ENCODE data around the gene ANGPTL5.
"Not testable (repeated sequence)": the region's sequence is repeated elsewhere in the genome, so short reads cannot be mapped to it uniquely, and the experiment has no call there.

Gene ANGPTL5

DNA sequence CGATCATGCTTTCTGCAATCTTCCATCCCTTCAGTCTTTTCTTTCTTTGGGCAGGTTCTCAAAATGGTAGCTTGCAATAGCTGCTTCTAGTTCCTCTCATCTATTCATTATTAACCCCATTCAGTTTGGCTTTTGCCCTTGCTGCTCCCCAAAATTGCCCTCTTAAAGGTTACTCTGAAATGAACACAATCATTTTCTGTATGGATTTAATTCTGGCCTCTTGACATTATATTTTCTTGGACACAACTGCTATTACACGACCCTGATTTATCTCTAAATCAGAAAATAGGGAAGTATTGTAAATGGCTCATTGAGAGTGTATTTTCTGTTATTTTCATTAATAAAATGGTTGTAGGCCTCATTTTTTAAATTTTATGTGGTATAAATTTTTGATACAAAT, at the start of gene ANGPTL5:
ANGPTL5 (minus strand) TSS at position 101 of the 400 bp plus-strand sequence. CDS start 8,613 bp downstream, outside the sequence.
- no peak for DNase-seq (ENCODE audit: low spot score)

GRCh38 chr11:101964200-101964599, 47.9 kb upstream of the ANGPTL5 start:
- not testable (repeated sequence) for DNase-seq (ENCODE audit: low spot score)

GRCh38 chr11:101960231-101960630, 43.9 kb upstream of the ANGPTL5 start:
- DNase-seq (ENCODE audit: low spot score), result no peak

GRCh38 chr11:101955701-101956100, 39.4 kb upstream of the ANGPTL5 start:
- no peak for DNase-seq (ENCODE audit: low spot score)

GRCh38 chr11:101955278-101955677, 39.0 kb upstream of the ANGPTL5 start:
- no peak for DNase-seq (ENCODE audit: low spot score)

DNA sequence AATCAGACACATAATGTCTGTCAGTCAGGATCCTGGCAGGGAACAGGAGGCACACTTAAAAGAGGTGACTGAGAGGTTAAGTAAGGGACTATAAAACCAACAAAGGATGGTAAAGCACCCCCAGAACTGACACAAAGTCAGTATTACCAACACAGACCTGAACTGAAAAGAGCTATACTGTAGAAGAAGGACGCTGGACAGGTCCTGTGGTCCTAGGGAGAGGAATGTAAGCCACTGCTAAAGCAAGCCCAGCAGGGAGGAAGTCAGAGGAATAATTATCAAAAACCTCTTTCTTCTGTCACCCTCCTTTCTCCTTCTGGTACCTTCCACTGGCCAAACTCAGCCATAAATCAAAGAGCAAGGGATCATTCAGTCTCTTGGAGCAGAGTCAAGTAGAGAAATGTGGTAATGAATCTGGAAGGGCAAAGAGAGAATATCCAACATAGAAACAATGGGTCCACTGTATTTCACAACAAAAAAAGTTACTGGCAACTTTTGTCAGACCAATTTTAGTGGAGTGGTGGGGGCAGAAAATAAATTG, 33.4 kb upstream of the ANGPTL5 start:
- DNase-seq (ENCODE audit: low spot score), result no peak

DNA sequence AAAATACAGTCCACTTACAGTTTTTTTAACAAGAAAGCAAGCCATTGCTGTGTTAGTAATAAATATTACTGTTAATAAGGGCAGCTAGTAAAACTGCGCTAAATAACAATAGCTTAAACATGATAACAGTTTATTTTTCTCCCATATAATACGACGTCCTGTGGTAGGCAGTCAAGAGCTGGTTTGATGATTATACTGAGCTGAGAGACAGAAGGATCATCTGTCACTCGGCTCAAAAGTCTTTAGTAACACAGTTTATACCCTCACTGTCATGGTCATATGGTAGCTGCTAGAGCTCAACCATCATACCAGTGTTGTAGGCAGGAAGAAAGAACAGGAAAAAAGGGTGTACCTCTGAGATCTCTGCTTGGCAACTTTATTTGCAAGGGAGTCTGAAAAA, 29.1 kb upstream of the ANGPTL5 start:
- DNase-seq (ENCODE audit: low spot score), result no peak

DNA sequence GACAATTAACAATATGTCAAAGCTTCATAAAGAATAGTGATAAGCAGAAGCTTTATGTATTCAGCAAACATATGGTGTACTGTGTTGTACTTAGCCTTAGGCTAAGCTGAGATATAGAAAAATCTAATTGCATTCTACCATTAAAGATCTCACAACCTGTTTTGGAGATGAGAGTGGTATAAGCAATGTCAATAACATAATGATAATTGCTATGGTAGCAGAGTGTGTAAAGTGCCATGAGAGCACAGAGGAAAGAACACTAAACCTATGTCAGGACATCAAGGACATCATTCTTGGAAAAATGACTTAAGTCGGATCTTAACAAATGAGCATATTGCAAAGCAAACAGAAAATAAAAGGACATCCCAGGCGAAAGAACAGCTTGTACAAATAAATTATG, 28.6 kb upstream of the ANGPTL5 start:
- no peak for DNase-seq (ENCODE audit: low spot score)

DNA sequence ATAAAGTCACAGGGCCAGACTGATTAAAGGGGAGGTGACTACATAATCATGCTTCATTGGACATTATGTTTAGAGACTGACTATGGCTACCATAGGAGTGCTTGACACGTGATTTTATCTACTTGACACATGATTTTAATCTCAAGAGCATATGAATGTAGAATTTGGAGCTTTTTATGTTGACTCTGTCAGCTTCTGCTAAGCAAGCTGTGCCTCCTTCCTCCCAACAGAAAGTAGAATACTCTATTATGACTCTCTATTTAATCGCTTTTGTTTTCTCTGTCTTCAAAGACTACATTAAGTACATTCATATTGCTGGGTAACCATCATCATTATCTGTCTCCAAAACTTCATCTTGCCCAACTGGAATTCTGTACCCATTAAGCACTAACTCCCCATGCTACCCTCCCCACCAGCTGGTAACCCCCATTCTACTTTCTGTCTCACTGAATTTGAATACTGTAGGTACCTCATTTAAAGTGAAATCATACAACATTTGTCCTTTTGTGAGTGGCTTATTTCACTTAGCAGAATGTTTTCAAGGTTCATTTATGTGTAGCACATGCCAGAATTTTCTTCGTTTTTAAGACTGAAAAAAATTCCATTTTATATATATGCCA, 24.7 kb upstream of the ANGPTL5 start:
- no peak for DNase-seq (ENCODE audit: low spot score)

DNA sequence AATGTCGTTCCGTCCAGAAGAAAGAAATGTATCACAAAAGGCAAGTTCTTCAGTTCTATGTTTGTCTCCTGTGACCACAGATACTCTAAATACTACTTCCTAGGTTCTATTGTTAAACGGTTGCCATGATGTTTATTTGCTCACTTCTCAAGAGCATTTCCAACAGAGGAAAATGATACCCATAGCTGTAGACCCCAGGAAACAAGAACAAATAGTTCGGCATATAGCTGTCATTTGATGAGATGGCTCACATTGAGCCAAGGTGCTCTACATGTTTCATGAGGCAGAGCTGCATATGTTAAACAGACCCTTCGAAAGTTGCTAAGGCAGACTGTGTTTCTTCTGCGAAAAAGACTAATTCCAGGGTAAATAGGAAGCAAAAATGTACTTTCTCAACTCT, 15.4 kb upstream of the ANGPTL5 start:
- DNase-seq (ENCODE audit: low spot score), result no peak

- no peak for DNase-seq (ENCODE audit: low spot score)
Measured at GRCh38 chr11:101929294-101929915, 13.1 kb upstream of the ANGPTL5 start.

DNA sequence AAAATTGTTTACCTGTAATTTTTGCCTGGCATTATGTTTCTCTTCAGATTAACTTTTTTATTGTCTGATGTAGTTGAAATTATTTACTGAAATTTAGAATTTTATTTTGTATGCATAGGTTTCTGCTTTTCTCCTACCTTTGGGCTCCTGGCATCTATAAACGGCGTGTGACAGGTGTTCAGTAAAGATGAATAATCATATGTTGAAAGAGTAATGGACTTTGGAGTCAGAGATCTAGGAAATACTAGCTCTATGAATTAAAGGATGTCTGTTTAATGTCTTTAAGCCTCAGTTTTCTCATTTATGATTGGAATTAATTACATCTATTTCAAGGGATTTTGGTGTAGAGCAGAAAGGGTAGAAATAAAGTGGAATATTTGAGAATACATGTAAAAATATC, 7.2 kb upstream of the ANGPTL5 start:
- no peak for DNase-seq (ENCODE audit: low spot score)

DNA sequence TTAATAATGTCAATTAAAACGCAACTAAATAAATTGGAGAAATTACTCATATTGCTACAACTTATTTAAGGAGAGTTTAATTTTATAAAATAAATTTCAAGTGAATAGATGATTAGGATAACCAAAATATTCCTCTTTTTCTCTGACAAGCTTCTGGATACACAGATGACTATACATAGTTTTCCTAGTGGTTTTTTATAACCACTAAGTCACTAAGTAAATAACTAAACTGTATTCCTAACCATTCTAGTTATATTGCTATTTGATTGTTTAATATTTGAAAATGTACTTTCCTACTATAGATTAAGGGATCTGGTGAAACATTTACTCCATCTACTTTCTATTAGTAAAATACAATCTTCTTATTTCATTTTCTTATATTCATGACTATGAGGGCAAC, 4.7 kb upstream of the ANGPTL5 start:
- no peak for DNase-seq (ENCODE audit: low spot score)

GRCh38 chr11:101917226-101917625, 904 bp upstream of the ANGPTL5 start:
- no peak for DNase-seq (ENCODE audit: low spot score)

DNA sequence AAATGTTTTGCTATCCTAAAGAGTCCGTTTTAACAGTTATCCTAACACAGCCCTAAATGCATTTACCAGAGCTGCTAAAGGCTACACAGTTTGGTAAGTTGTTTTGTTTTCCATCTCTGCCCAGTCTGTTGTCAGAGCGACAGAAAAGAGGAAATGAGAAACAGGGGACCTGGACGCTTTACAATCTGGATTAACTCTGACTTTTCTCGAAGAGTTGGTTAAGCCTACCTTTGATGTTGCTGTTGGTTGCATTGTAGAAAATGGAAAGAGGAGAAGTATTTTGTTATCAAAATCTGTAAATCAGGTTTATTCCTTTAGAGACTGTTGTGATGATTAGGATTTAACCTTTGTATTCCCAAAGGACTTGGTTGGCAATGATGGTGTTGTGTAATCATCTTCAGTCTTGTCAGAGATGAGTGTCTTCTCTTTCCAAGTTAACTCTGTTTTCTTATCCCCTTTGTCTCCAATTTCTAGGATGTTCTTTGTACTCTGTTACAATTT, 481 bp downstream of the ANGPTL5 start:
- peak; percentile 58 for DNase-seq (ENCODE audit: low spot score)

GRCh38 chr11:101914738-101915426, 1.4 kb downstream of the ANGPTL5 start, which contains the start of gene CEP126:
Gene CEP126 (plus strand): TSS chr11:101915010. CDS start chr11:101915285, 275 bp downstream.
- peak; percentile 95 for DNase-seq (ENCODE audit: low spot score)

GRCh38 chr11:101914341-101914737, 2.0 kb downstream of the ANGPTL5 start:
- peak; percentile 8 for DNase-seq (ENCODE audit: low spot score)

GRCh38 chr11:101913656-101914055, 2.7 kb downstream of the ANGPTL5 start:
- no peak for DNase-seq (ENCODE audit: low spot score)

DNA sequence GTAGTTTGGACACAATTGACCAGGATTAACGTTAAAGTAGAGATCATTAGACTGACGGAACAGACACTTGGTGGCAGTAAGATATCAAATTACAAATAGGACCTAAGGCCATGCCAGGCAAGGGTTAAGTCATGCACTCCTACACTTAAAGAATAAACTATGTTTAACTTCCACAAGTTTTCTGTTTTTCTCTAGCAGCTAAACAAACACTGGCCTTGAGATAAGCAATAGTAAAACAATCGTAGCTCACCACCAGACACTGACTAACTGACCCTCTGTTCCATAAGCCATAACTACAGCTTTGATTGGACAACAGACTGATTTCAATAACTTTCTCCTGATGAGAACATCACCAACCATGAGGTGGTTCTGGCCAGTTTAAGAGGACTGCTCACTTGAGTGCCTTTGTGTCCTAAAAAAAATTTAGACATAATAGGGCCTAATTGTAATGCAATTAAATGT, 3.5 kb downstream of the ANGPTL5 start:
- no peak for DNase-seq (ENCODE audit: low spot score)

DNA sequence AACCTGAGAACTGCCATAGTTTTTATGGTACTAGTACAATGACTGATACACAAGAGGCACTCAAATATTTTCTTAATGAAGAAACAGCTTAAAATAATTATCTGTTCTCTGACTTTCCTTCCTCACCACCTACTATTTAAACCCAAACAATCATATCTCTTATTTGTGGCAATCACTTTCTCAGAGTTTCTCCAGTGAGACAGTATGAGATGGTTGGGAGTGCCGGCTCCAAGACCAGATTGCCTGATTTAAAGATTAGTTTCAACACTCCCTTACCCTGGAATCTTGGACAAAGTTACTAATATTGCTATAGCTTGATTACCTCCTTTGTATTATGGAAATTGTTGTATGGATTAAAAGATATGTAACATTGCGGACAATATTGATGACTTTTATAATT, 7.2 kb downstream of the ANGPTL5 start:
- no peak for DNase-seq (ENCODE audit: low spot score)

GRCh38 chr11:101907815-101908214, 8.5 kb downstream of the ANGPTL5 start:
- DNase-seq (ENCODE audit: low spot score), result no peak

- DNase-seq (ENCODE audit: low spot score), result no peak
Measured at GRCh38 chr11:101894505-101894904, 21.8 kb downstream of the ANGPTL5 start.

- no peak for DNase-seq (ENCODE audit: low spot score)
Measured at GRCh38 chr11:101889767-101890166, 26.6 kb downstream of the ANGPTL5 start.

All from kidney tubule cell (primary cell).